HEK293T (cell line): ENCODE data around the gene GPS1.

Experiments used
- CTCF ChIA-PET: fragments of 350-600 bp; formaldehyde crosslinking; extraction: SDS; loops from one replicate; lab custom pipeline; 2021; ENCODE audit warnings: antibody characterized with exemption, inconsistent platforms; lab: Yijun Ruan, JAX
- POLR2A ChIA-PET: fragments of 350-600 bp; formaldehyde crosslinking; extraction: SDS; loops from one replicate; lab custom pipeline; 2020; ENCODE audit warnings: antibody characterized with exemption, inconsistent platforms; lab: Yijun Ruan, JAX
- DNase-seq: peaks from one replicate; pipeline ENCODE4 v3.0.0; 2012; ENCODE audit warnings: mixed read lengths; ENCODE audit errors: extremely low spot score
- ARNT ChIP-seq: fragments of 450-650 bp; IDR thresholded peaks from 2 replicates; pipeline ENCODE4 v1.6.1; 2017; ENCODE audit warnings: mild to moderate bottlenecking
- BHLHE40 ChIP-seq: fragments of 450-650 bp; IDR thresholded peaks from 2 replicates; pipeline ENCODE4 v1.6.1; 2016; ENCODE audit warnings: mild to moderate bottlenecking, moderate library complexity, borderline replicate concordance
- CTBP1 ChIP-seq: fragments of 450-650 bp; IDR thresholded peaks from 2 replicates; pipeline ENCODE4 v1.6.1; 2016; ENCODE audit warnings: borderline replicate concordance
- ELF4 ChIP-seq: fragments of 450-650 bp; IDR thresholded peaks from 2 replicates; pipeline ENCODE4 v1.6.1; 2017; ENCODE audit warnings: antibody characterized with exemption
- FOXA1 ChIP-seq: fragments of 450-650 bp; IDR thresholded peaks from 2 replicates; pipeline ENCODE4 v1.6.1; 2016; ENCODE audit warnings: mild to moderate bottlenecking
- FOXK2 ChIP-seq: fragments of 450-650 bp; IDR thresholded peaks from 2 replicates; pipeline ENCODE4 v1.6.1; 2016; ENCODE audit warnings: mild to moderate bottlenecking
- FOXM1 ChIP-seq: fragments of 450-650 bp; IDR thresholded peaks from 2 replicates; pipeline ENCODE4 v1.6.1; 2017; ENCODE audit warnings: mild to moderate bottlenecking, borderline replicate concordance
- HDGF ChIP-seq: fragments of 450-650 bp; IDR thresholded peaks from 2 replicates; pipeline ENCODE4 v1.6.1; 2017; ENCODE audit warnings: antibody characterized with exemption, borderline replicate concordance
- L3MBTL2 ChIP-seq: fragments of 450-650 bp; conservative IDR thresholded peaks from 2 replicates; pipeline ENCODE4 v1.6.1; 2016; ENCODE audit warnings: mild to moderate bottlenecking
- LEF1 ChIP-seq: fragments of 450-650 bp; IDR thresholded peaks from 2 replicates; pipeline ENCODE4 v1.6.1; 2017; ENCODE audit warnings: mild to moderate bottlenecking, borderline replicate concordance
- NFRKB ChIP-seq: fragments of 450-650 bp; IDR thresholded peaks from 2 replicates; pipeline ENCODE4 v1.6.1; 2016; ENCODE audit warnings: mild to moderate bottlenecking, moderate library complexity
- SP1 ChIP-seq: fragments of 450-650 bp; IDR thresholded peaks from 2 replicates; pipeline ENCODE4 v1.6.1; 2017
- SUZ12 ChIP-seq: fragments of 450-650 bp; IDR thresholded peaks from 2 replicates; pipeline ENCODE4 v1.6.1; 2016; ENCODE audit warnings: mild to moderate bottlenecking
- TARDBP ChIP-seq: fragments of 450-650 bp; IDR thresholded peaks from 2 replicates; pipeline ENCODE4 v1.6.1; 2016
- ZNF384 ChIP-seq: fragments of 450-650 bp; IDR thresholded peaks from 2 replicates; pipeline ENCODE4 v1.6.1; 2016
- TF ChIP-seq, protein P1 (sequence below): fragments of 450-650 bp; IDR thresholded peaks from 2 replicates; pipeline ENCODE4 v1.6.1; 2016

Gene GPS1

DNA sequence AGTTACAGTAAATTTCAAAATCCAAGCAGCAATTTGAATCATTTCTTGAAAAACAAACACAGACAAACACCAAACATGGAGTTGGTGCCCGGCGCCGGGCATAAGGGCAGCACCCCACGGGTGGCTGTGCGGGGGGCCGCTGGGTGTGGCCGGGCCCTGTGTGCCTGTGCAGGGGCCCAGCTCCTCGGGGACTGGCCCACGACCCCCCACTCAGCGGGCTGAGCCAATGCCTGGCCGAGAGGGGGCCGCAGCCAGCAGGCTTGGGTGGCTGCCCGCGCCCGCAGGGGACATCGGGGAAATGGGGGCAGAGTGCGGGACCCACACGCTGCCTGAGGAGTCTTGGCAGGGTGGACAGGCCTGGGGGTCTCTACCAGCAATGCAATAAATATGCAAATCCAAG lies 26.7 kb downstream of the GPS1 start:
- no peak for TF ChIP-seq L3MBTL2
- TF ChIP-seq NFRKB, result no peak
- no peak for TF ChIP-seq FOXA1
- TF ChIP-seq ARNT, result no peak
- TF ChIP-seq BHLHE40, result no peak
- TF ChIP-seq FOXK2, result no peak
- no peak for TF ChIP-seq ELF4
- CTCF ChIA-PET, result no interaction called here
- no peak for DNase-seq
- POLR2A ChIA-PET, result interaction anchor here (1.4 kb wide), 1 partner anchor 21 kb away, joined by 5 read pairs; no protein-coding TSS in a partner anchor

DNA sequence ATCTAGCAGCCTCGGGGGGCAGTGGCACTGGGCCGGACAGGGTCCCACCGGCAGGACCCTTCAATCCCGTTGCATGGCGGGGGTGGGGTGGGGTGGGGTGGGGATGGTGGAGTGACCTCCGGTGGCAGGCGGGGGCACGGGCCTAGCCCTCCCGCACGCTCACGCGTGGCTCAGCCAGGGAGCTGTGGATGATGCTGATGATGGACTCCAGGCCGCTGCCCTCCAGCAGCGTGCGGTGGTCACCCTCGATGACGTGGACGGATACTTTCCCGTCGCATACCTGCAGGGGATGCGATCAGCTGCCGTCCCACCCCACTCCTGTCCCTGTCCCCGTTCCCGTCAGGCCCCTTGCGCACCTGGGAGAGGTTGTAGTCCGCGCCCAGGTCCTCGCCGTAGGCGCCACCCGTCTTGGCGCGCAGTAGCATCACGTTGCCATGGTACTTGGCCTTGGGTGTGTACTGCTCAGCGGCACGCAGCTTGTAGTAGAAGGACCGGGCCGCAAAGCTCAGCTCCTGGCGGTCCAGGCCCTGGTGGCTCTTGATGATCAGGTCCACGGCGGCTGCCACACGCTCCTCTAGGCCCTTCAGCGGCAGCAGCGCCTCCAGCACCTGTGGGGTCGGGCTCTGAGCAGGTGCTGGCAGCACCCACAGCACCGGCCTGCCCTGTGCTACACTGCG lies 27.4 kb downstream of the GPS1 start:
- CTCF ChIA-PET, result no interaction called here
- TF ChIP-seq SP1, result no peak
- TF ChIP-seq BHLHE40, result no peak
- TF ChIP-seq SUZ12, result no peak
- no peak for TF ChIP-seq FOXK2
- no peak for TF ChIP-seq NFRKB
- no peak for TF ChIP-seq TARDBP
- no peak for TF ChIP-seq ARNT
- TF ChIP-seq FOXA1, result no peak
- TF ChIP-seq ELF4, result no peak
- no peak for TF ChIP-seq FOXM1
- no peak for TF ChIP-seq ZNF384
- TF ChIP-seq L3MBTL2, result no peak
- TF ChIP-seq LEF1, result no peak
- TF ChIP-seq CTBP1, result no peak
- TF ChIP-seq, protein P1, sequence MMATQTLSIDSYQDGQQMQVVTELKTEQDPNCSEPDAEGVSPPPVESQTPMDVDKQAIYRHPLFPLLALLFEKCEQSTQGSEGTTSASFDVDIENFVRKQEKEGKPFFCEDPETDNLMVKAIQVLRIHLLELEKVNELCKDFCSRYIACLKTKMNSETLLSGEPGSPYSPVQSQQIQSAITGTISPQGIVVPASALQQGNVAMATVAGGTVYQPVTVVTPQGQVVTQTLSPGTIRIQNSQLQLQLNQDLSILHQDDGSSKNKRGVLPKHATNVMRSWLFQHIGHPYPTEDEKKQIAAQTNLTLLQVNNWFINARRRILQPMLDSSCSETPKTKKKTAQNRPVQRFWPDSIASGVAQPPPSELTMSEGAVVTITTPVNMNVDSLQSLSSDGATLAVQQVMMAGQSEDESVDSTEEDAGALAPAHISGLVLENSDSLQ, result no peak
- TF ChIP-seq HDGF, result no peak
- POLR2A ChIA-PET, result interaction anchor here (0.8 to 1.4 kb wide), 2 partner anchors 20 to 41 kb away, joined by 3 to 5 read pairs; partner anchors contain the start of gene DCXR
- no peak for DNase-seq

DNA sequence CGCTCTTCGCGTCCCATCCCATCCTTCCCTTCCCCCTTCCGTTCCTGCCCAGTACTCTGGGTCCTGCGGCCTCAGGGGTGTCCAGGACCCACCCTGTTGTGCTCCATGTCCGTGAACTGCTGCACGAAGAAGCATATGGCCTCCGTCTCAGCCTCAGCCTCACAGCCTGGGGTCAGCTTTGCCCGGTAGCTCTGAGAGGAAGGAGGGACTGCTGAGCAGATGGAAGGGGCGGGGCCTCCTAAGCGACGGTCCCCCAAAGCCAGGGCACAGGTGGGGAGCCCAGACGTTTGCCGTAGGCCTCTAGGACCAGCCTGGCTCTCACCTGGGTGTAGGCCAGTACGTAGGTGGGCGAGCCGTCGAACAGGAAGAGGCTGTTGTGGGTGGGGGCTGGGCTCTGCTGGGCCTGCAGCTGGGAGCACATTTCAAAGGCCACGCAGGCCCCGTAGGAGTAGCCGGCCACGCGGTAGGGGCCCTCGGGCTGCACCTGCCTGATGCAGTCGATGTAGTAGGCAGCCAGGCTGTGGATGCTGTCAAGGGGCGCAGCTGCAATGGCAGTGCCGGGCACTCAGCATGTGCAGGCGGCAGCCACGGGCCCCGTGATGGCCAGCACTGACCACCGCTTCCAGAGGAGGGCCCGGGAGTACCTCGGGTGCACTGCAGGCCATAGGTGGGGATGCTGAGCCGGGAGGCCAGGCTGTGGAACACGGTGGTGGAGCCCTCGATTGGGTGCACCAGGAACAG lies 28.5 kb downstream of the GPS1 start:
- POLR2A ChIA-PET, result interaction anchor here (1.1 kb wide), 1 partner anchor 18 kb away, joined by 4 read pairs; the partner anchor contains the start of gene FASN
- DNase-seq, result no peak
- TF ChIP-seq NFRKB (no peak), TARDBP (no peak), SP1 (no peak), HDGF (no peak), FOXA1 (no peak), L3MBTL2 (no peak), LEF1 (no peak), ARNT (no peak), ZNF384 (no peak), FOXM1 (no peak)
- TF ChIP-seq, protein P1, result no peak
- CTCF ChIA-PET, result no interaction called here

DNA sequence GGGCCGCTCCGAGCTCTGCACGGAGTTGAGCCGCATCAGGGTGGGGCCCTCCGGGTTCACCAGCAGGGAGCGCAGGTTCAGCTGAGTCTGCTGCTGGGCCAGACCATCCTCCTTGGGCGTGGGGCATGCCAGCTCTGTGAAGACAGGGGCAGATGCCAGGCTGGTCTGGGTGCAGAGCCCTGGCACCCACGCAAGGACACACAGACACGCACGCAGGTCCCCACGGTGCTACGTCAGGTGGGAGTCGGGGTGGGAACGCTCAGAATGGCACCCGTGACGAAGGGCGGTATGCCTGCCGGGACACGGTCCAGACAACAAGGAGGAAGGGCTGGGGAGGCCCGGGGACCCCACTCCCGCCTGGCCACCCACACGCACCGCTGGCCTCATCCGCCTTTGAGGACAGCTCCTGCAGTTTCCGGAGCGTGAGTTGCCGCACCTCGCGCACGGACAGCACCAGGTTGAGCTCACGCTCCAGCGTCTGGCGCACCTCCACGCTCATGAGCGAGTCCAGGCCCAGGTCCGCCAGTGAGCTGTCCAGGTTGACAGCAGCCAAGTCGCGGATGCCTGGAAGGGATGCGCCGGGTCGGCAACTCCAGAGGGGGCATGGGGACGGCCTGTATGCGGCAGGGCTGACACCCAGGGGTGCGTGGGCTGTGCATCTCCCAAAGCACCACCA lies 29.2 kb downstream of the GPS1 start:
- ChIA-PET POLR2A (interaction anchor here (1.0 to 1.1 kb wide), 2 partner anchors 15 to 17 kb away, joined by 4 read pairs; partner anchors contain the start of genes DUS1L and FASN), CTCF (no interaction called here)
- TF ChIP-seq, protein P1, result no peak
- TF ChIP-seq FOXM1 (no peak), FOXA1 (no peak), L3MBTL2 (no peak), CTBP1 (no peak), ARNT (no peak), TARDBP (no peak), NFRKB (no peak), FOXK2 (no peak)
- DNase-seq, result no peak

DNA sequence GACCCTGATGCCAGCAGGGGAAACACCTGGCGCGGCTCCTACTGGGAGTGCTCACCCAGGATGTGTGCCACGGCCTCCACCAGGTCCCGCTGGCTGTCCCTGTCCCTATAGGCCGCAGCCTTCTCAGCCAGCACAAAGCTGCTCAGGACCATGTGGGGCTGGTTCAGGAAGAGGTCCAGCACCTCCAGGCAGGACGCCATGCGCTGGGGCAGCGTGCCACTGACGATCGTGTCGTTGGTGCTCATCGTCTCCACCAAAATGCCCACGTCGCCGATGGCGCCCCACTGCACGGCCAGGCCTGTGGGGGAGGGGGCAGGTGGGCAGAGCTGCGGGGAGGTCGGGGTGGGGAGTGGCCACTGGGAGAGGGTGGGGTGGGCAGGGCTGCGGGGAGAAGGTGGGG lies 29.8 kb downstream of the GPS1 start:
- no peak for DNase-seq
- ChIA-PET POLR2A (interaction anchor here (1.0 kb wide), 1 partner anchor 16 kb away, joined by 4 read pairs; the partner anchor contains the start of gene DUS1L), CTCF (no interaction called here)
- no peak for TF ChIP-seq FOXM1
- TF ChIP-seq FOXA1, result no peak
- TF ChIP-seq ARNT, result no peak
- no peak for TF ChIP-seq SP1
- TF ChIP-seq LEF1, result no peak
- TF ChIP-seq SUZ12, result no peak
- TF ChIP-seq FOXK2, result no peak
- TF ChIP-seq ELF4, result no peak
- no peak for TF ChIP-seq ZNF384
- no peak for TF ChIP-seq BHLHE40
- TF ChIP-seq CTBP1, result no peak
- no peak for TF ChIP-seq NFRKB
- TF ChIP-seq TARDBP, result no peak
